Activated naive CD8-positive, alpha-beta T cell treated with anti-CD3 and anti-CD28 coated beads, Interleukin-2, amount 50 U/mL, for 24 hours (primary cell): ENCODE measurements around the gene UPF1.

ENCODE experiments used
- ATAC-seq: fragments of 150-1000 bp; cut with Tn5 transposase; one replicate; pipeline ENCODE4 v1.10.0; 2021
- DNase-seq: peaks from one replicate; pipeline ENCODE4 v3.0.0; 2021
- H3K27ac Mint-ChIP-seq: one replicate; pipeline ENCODE4 v1.8.0; 2021; ENCODE audit warnings: mild to moderate bottlenecking, mixed read lengths
- H3K27me3 Mint-ChIP-seq: one replicate; pipeline ENCODE4 v1.8.0; 2021; ENCODE audit warnings: mixed read lengths
- H3K36me3 Mint-ChIP-seq: one replicate; pipeline ENCODE4 v1.8.0; 2021; ENCODE audit warnings: low read depth, mixed read lengths
- H3K4me1 Mint-ChIP-seq: one replicate; pipeline ENCODE4 v1.8.0; 2021; ENCODE audit warnings: mixed read lengths
- H3K4me3 Mint-ChIP-seq: one replicate; pipeline ENCODE4 v1.8.0; 2021; ENCODE audit warnings: mild to moderate bottlenecking, moderate library complexity, mixed read lengths
- H3K9me3 Mint-ChIP-seq: one replicate; pipeline ENCODE4 v1.8.0; 2021; ENCODE audit warnings: mixed read lengths

The UPF1 gene

DNA sequence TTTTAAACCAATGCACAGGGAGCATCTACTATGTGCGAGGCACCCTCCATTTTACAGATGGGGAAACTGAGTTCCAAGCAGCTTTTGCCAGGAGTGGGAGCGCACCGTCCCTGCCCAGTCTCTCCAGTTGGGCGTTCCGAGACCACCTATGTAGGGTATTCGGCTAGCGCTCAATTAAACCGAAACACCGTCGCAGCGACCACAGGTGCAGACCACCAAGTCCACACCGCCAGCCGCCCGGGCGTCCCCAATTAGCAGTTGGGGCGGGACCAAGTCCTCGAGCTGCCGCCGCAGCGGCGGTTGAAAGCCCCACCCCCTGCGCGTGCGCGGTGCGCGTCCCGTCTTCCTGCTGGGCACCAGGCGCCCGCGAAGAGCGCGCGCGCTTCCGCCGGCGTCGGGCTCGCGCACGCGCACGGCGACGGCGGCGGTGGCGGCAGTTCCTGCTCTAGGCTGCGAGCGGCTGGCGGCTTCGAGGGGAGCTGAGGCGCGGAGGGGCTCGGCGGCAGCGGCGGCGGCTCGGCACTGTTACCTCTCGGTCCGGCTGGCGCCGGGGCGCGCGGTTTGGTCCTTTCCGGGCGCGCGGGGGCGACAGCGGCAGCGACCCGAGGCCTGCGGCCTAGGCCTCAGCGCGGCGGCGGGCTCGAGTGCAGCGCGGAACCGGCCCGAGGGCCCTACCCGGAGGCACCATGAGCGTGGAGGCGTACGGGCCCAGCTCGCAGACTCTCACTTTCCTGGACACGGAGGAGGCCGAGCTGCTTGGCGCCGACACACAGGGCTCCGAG, at the start of gene UPF1:
UPF1 (plus strand) TSS at position 436 of the 782 bp plus-strand sequence; CDS start at position 687, 251 bp downstream.
- peak within 1 kb of the TSS; percentile 95 for H3K27ac Mint-ChIP-seq
- peak; percentile 99 for DNase-seq

DNA sequence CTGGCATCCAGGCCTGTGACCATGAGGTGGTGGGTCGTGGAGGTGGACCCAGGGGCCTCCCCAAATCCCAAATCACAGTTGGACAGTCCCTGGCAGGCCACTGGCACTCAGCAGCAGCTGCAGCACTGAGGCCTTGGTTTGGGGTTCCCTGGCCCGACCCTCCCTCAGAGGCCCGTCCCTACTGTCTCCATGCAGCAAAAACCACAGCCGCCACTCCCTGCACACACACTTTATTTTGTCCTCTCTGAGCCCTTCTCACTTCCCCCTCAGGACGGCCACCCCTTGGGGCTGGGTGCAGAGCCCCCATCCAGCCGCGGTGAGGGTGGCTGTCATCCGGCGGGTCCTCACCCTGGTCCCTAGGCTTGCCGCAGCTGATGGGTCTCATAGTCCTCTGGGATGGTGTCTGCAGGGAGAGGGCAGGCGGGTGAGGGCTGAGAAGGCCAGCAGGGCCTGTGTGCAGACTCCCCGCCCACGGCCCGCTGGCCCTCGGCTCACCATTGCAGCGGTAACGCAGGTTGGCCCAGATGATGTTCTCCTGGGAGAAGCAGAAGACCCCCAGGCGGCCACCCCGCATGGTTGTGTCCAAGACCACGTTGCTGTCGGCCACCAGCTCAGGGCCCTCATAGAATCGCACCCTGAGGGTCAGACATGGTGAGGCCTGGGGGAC, 49.1 kb upstream of the UPF1 start:
- H3K9me3 Mint-ChIP-seq, result no peaks in the 10 kb centered on the region
- peaks cover 18% of the 10 kb centered on the region for H3K4me1 Mint-ChIP-seq
- H3K4me3 Mint-ChIP-seq, result no peak overlapping the region
- no peak overlapping the region for H3K27ac Mint-ChIP-seq
- peaks cover 28% of the 10 kb centered on the region for H3K27me3 Mint-ChIP-seq
- DNase-seq (no peak), ATAC-seq (no peak)
- peaks cover 2% of the 10 kb centered on the region for H3K36me3 Mint-ChIP-seq

More for the DNA sequence above, at the start of gene UPF1:
- H3K4me1 Mint-ChIP-seq, result peaks cover 32% of the 10 kb centered on the region
- H3K27me3 Mint-ChIP-seq, result peaks cover 5% of the 10 kb centered on the region
- peak; percentile 86 for ATAC-seq
- peak within 1 kb of the TSS; percentile 96 for H3K4me3 Mint-ChIP-seq
- H3K9me3 Mint-ChIP-seq, result no peaks in the 10 kb centered on the region
- H3K36me3 Mint-ChIP-seq, result peaks cover 33% of the 10 kb centered on the region

DNA sequence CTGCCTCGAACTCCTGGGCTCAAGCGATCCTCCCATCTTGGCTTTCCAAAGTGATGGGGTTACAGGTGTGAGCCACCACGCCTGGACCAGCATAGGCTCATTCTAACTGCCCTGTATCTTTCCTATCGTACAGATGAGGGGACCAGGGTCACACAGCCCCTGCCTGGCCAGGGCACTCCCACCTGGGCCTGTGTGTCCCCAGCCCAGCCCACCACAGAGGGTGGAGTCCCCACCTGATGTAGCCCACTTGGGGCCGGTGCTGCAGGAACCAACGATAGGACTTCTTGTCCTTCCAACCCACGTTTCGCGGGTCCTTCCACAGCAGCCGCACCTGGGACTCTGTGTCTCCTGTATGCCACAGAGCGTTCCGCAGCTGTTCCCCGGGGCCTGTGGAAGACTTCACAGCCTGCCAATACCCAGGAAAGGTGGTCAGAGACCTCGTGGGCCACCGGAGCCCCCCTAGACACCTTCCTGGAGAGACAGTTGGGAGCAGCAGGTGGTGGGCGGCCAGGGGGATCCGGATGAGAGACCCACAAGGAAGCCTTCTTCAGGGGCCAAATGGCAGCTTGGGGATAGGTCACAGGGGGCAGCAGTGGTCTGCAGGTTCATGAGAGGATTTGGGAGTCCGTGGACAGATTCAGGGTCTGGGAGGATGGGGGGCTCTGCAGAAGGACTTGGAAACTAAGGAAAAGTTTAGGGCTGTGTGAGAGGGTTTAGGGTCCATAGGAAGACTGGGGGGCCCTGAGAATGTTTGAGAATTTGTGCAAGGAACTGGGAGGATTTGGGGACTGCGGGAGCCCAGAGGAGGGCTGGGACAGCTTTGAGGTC, 47.6 kb upstream of the UPF1 start:
- DNase-seq (no peak), ATAC-seq (no peak)
- no peaks in the 10 kb centered on the region for H3K9me3 Mint-ChIP-seq
- H3K4me1 Mint-ChIP-seq, result peaks cover 22% of the 10 kb centered on the region
- peaks cover 40% of the 10 kb centered on the region for H3K27me3 Mint-ChIP-seq
- H3K36me3 Mint-ChIP-seq, result peaks cover 2% of the 10 kb centered on the region
- H3K27ac Mint-ChIP-seq, result no peak overlapping the region
- H3K4me3 Mint-ChIP-seq, result no peak overlapping the region

DNA sequence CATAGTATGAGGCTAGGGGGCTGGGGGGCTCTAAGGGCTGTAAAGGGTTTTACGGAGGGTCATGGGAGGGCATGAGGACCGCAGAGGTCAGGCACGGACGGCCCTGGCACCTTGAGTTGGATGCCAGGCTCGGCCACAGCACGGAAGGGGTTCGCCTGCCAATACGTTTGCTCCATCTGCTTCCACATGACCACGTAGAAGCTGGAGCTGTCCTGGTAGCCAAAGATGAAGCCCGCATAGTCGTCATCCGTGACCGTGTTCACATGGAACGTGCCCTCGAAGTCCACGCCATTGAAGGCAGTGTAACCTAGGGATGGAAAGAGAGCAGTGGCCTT, 47.0 kb upstream of the UPF1 start:
- H3K27ac Mint-ChIP-seq, result no peak overlapping the region
- peaks cover 26% of the 10 kb centered on the region for H3K4me1 Mint-ChIP-seq
- ATAC-seq (no peak), DNase-seq (no peak)
- peaks cover 46% of the 10 kb centered on the region for H3K27me3 Mint-ChIP-seq
- H3K9me3 Mint-ChIP-seq, result no peaks in the 10 kb centered on the region
- H3K4me3 Mint-ChIP-seq, result no peak overlapping the region
- peaks cover 2% of the 10 kb centered on the region for H3K36me3 Mint-ChIP-seq

DNA sequence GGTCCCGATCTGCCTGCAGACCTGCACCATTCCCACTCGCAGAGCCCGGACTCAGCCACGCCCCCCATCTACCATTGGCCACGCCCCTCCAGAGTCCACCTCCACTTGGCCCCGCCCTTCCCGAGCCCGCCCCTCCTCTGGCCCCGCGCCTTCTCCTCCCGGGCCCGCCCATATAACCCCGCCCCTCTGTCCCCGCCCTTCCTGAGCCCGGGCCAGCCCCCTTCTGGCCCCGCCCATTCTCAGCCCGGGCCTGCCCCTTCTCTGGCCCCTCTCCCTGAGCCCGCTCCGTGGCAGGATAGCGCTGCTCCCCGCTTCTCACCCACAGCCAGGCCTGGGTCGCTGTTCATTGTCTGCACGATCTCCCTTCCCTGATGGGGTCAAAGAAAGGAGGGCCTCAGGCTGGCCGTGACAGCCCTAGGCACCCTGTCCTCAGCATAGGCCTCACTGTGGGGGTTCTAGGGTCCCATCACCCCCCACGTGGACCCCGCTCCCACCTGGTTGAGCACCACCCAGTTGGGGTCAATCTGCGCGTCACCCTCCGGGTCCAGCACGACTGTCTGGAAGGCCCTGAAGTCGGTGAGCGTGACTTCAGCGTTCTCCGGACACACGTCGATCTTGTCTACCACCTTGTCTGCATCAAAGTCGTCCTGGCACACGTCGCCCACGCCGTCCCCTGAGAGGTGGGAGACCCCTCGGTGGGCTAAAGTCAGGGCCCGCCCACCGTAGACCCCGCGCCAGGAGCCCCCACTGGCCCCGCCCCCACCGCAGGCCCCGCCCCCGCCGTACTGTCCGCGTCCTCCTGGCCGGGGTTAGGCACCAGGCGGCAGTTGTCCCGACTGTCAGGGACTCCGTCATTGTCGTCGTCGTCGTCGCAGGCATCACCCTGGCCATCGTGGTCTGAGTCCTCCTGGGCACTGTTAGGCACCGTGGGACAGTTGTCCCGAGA, 46.3 kb upstream of the UPF1 start:
- Mint-ChIP-seq H3K27ac (no peak overlapping the region), H3K4me1 (peaks cover 31% of the 10 kb centered on the region), H3K9me3 (no peaks in the 10 kb centered on the region), H3K4me3 (peak overlapping the region; percentile 29), H3K36me3 (peaks cover 2% of the 10 kb centered on the region), H3K27me3 (peaks cover 52% of the 10 kb centered on the region)
- DNase-seq (peak; percentile 83), ATAC-seq (peak; percentile 62)

DNA sequence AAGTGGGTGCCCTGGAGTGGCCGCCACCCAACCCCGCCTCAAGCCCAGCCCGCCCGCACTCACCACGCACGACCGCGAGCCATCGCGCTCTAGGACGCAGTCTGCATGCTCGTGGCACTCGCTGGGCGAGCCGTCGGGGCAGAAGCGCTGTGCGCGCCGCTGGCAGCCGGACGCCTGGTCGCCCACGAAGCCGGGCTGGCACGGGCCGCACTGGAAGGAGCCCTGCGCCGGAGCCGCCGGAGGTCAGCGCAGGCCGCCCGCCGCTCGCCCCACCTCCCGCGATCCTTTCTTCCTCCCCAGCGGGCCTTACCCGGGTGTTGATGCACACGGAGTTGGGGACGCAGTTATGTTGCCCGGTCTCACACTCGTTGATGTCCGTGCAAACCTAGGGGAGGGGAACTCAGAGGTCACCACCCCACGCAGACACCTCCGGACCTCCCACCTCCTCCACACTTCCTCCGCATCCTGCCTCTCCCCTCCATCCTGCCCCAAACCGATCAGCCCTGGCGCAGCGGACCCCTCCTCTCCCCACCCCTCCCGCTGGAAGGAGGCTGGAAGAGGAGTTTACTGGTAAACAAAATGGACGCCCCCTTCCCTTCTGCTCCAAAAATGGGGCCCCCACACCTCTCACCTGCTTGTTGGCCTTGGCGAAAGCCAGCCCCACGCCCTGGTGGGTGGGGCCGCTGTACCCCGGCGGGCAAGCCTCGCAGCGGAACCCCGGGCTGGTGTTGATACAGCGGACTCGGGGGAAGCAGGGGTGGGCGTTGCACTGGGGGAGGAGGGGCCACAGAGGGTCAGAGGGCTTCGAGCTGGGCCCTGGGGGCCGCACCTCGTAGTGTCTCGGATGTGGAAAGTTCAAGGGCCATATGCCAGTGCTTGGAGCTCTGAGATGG, 43.0 kb upstream of the UPF1 start:
- H3K4me1 Mint-ChIP-seq, result peaks cover 31% of the 10 kb centered on the region
- H3K27me3 Mint-ChIP-seq, result peaks cover 79% of the 10 kb centered on the region
- H3K27ac Mint-ChIP-seq, result no peak overlapping the region
- no peaks in the 10 kb centered on the region for H3K9me3 Mint-ChIP-seq
- ATAC-seq (no peak), DNase-seq (no peak)
- H3K36me3 Mint-ChIP-seq, result peaks cover 2% of the 10 kb centered on the region
- H3K4me3 Mint-ChIP-seq, result peak overlapping the region; percentile 67

GRCh38 chr19:18789422-18789869, 42.3 kb upstream of the UPF1 start:
- no peaks in the 10 kb centered on the region for H3K9me3 Mint-ChIP-seq
- ATAC-seq (no peak), DNase-seq (no peak)
- H3K27ac Mint-ChIP-seq, result no peak overlapping the region
- H3K4me3 Mint-ChIP-seq, result peak overlapping the region; percentile 67
- peaks cover 2% of the 10 kb centered on the region for H3K36me3 Mint-ChIP-seq
- peaks cover 31% of the 10 kb centered on the region for H3K4me1 Mint-ChIP-seq
- peaks cover 80% of the 10 kb centered on the region for H3K27me3 Mint-ChIP-seq

GRCh38 chr19:18789883-18790565, 41.7 kb upstream of the UPF1 start:
- DNase-seq (peak; percentile 31), ATAC-seq (no peak)
- H3K27me3 Mint-ChIP-seq, result peaks cover 82% of the 10 kb centered on the region

DNA sequence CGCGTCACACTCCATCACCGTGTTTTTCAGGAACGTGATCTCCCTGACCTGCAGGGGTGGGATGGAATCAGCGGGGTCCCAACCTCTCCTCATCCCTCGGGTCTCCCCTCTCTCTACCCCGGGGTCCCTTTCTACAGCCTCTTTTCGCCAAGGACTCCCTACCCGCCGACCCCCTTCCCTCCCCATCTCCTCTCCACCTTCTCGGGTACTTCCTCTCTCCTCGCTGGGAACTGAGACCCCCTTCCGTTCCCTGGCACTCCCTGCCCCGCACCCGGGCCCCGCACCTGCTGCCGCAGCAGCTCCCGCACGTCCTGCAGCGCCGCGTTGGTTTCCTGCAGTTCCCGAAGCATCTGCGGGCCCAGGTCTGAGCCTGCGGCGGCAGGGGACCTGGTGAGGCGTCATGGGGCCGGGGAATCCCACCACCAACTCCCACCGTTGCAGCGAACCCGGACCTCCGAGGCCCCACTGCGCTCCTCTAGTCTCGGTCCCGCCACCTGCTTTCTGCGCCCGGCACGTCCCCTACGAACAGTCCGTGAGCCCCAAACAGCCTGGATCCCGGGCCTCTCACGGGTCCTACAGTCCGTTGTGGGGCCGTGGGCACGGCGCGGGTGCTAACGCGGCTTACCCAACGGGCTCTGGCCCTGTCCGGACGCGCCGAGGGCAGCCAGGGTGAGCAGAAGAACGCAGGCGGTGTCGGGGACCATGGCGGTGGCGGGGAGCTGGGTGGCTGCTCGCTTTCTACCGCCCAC, 41.0 kb upstream of the UPF1 start, which contains the start of gene COMP:
COMP (minus strand) TSS at position 740 of the 749 bp plus-strand sequence; CDS start at position 704, 36 bp downstream.
- H3K9me3 Mint-ChIP-seq, result no peaks in the 10 kb centered on the region
- peaks cover 27% of the 10 kb centered on the region for H3K4me1 Mint-ChIP-seq
- no peak within 1 kb of the TSS for H3K27ac Mint-ChIP-seq

More at GRCh38 chr19:18789883-18790565, 41.7 kb upstream of the UPF1 start:
- H3K36me3 Mint-ChIP-seq, result peaks cover 2% of the 10 kb centered on the region
- H3K27ac Mint-ChIP-seq, result no peak overlapping the region
- H3K4me3 Mint-ChIP-seq, result peak overlapping the region; percentile 59
- H3K4me1 Mint-ChIP-seq, result peaks cover 31% of the 10 kb centered on the region
- H3K9me3 Mint-ChIP-seq, result no peaks in the 10 kb centered on the region

DNA sequence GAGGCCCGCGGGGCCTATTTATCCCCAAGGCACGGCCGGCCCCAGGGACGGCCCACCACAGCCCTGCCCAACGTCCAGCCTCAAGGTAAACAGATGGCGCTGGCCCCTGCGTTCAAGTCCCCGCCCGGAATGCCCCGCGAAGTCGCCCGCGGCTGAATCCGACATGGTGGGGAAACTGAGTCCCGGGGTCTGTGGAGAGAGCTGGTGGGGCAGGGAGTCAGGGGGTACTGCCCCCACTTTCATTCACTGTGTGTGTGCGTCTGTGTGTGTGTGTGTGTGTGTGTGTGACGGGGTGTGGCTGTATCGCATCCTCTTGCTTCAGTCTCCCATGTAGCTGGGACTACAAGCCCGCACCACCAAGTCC, 40.5 kb upstream of the UPF1 start:
- Mint-ChIP-seq H3K36me3 (peaks cover 2% of the 10 kb centered on the region), H3K9me3 (no peaks in the 10 kb centered on the region), H3K27ac (no peak overlapping the region), H3K4me1 (peaks cover 24% of the 10 kb centered on the region), H3K27me3 (peaks cover 79% of the 10 kb centered on the region), H3K4me3 (no peak overlapping the region)
- ATAC-seq (no peak), DNase-seq (no peak)

More for the DNA sequence above, 41.0 kb upstream of the UPF1 start, which contains the start of gene COMP:
- Mint-ChIP-seq H3K36me3 (peaks cover 2% of the 10 kb centered on the region), H3K4me3 (peak within 1 kb of the TSS; percentile 59), H3K27me3 (peaks cover 81% of the 10 kb centered on the region)
- ATAC-seq, result no peak
- no peak for DNase-seq

GRCh38 chr19:18792661-18793060, 39.1 kb upstream of the UPF1 start:
- no peak overlapping the region for H3K4me3 Mint-ChIP-seq
- H3K9me3 Mint-ChIP-seq, result no peaks in the 10 kb centered on the region
- H3K36me3 Mint-ChIP-seq, result no peaks in the 10 kb centered on the region
- H3K4me1 Mint-ChIP-seq, result peaks cover 19% of the 10 kb centered on the region
- ATAC-seq, result no peak
- H3K27ac Mint-ChIP-seq, result no peak overlapping the region
- no peak for DNase-seq
- H3K27me3 Mint-ChIP-seq, result peaks cover 73% of the 10 kb centered on the region
